Measurements from ENCODE around the gene SDK1. TPM values are rescaled to one million over a fixed set of nuclear protein-coding genes. Genes with fewer than 3 reads are reported as not detected.
"Not testable (repeated sequence)": the region's sequence is repeated elsewhere in the genome, so short reads cannot be mapped to it uniquely, and the experiment has no call there.

SDK1 gene
- total RNA-seq, 4 donors from 2014 or later = 2.0 to 9.3 (median 3.8) TPM

GRCh38 chr7:4093483-4093882, 792.4 kb downstream of the SDK1 start:
- Histone ChIP-seq H3K36me3 (no peaks in the 10 kb centered on the region), H3K27me3 (peaks cover 0 to 39% (median 0%) of the 10 kb centered on the region in 4 donors), H3K9me3 (peaks cover 0 to 9% (median 7%) of the 10 kb centered on the region in 3 donors), H3K4me1 (peaks cover 0 to 16% (median 6%) of the 10 kb centered on the region in 3 donors), H3K27ac (no peak overlapping the region), H3K4me3 (no peak overlapping the region)
- 91 to 96% methylated on average over 20 to 21 of the region's 21 CpGs for WGBS, 2 donors
- no peak for DNase-seq
- intact Hi-C loops (cut with DNase I) = no loop called here
- TF ChIP-seq CTCF (IDR thresholded peaks at IDR 0.05) (no peak), POLR2A (IDR thresholded peaks at IDR 0.05) (no peak)

- 81 to 83% methylated on average over 2 of the region's 9 CpGs for WGBS, 2 donors
- H3K36me3 ChIP-seq; intact Hi-C loops (cut with DNase I); H3K9me3 ChIP-seq; H3K27ac ChIP-seq; DNase-seq; H3K4me3 ChIP-seq: not testable (repeated sequence)
- Histone ChIP-seq H3K4me1 (peaks cover 0 to 16% (median 6%) of the 10 kb centered on the region in 3 donors), H3K27me3 (peaks cover 0 to 41% (median 0%) of the 10 kb centered on the region in 4 donors)
These were observed 793.1 kb downstream of the SDK1 start for GRCh38 chr7:4094158-4094557.

- no peak overlapping the region for H3K27ac ChIP-seq
- no peaks in the 10 kb centered on the region for H3K9me3 ChIP-seq
- TF ChIP-seq CTCF (IDR thresholded peaks at IDR 0.05) (no peak), POLR2A (IDR thresholded peaks at IDR 0.05) (no peak)
- peaks cover 0 to 7% (median 3%) of the 10 kb centered on the region in 3 donors for H3K4me1 ChIP-seq
- no peaks in the 10 kb centered on the region for H3K36me3 ChIP-seq
- no peak for DNase-seq
- intact Hi-C loops (cut with DNase I) = no loop called here
- no peak overlapping the region for H3K4me3 ChIP-seq
- WGBS, 2 donors = 74 to 87% methylated on average over 5 to 7 of the region's 12 CpGs
- peaks cover 0 to 59% (median 0%) of the 10 kb centered on the region in 4 donors for H3K27me3 ChIP-seq
These were observed 796.1 kb downstream of the SDK1 start for GRCh38 chr7:4097001-4097609.

GRCh38 chr7:4098169-4098568, 797.1 kb downstream of the SDK1 start:
- TF ChIP-seq CTCF (IDR thresholded peaks at IDR 0.05) (no peak), POLR2A (IDR thresholded peaks at IDR 0.05) (no peak)
- WGBS, 2 donors = 85 to 89% methylated on average over 11 of the region's 11 CpGs
- intact Hi-C loops (cut with DNase I) = no loop called here

GRCh38 chr7:4099651-4100050, 798.6 kb downstream of the SDK1 start:
- H3K27ac ChIP-seq = no peak overlapping the region
- no peak overlapping the region for H3K4me3 ChIP-seq
- no peaks in the 10 kb centered on the region for H3K4me1 ChIP-seq
- H3K27me3 ChIP-seq = peaks cover 0 to 47% (median 0%) of the 10 kb centered on the region in 4 donors
- 85 to 87% methylated on average over 3 to 14 of the region's 14 CpGs for WGBS, 2 donors
- H3K9me3 ChIP-seq = no peaks in the 10 kb centered on the region
- no peak for TF ChIP-seq CTCF (IDR thresholded peaks at IDR 0.05)
- no peak for TF ChIP-seq POLR2A (IDR thresholded peaks at IDR 0.05)
- intact Hi-C loops (cut with DNase I) = no loop called here
- DNase-seq = no peak
- H3K36me3 ChIP-seq = no peaks in the 10 kb centered on the region

More at GRCh38 chr7:4098169-4098568, 797.1 kb downstream of the SDK1 start:
- no peaks in the 10 kb centered on the region for H3K9me3 ChIP-seq
- H3K36me3 ChIP-seq = no peaks in the 10 kb centered on the region
- no peak overlapping the region for H3K4me3 ChIP-seq
- peaks cover 0 to 51% (median 0%) of the 10 kb centered on the region in 4 donors for H3K27me3 ChIP-seq
- H3K27ac ChIP-seq = no peak overlapping the region
- no peak for DNase-seq
- H3K4me1 ChIP-seq = no peaks in the 10 kb centered on the region
